UCSD-AML1 (cell line): ENCODE results near the gene DNAH17.

Source experiments
- DNase-seq: peaks from one replicate; lab custom pipeline; 2025; ENCODE audit not compliant: unreplicated experiment; lab: John Stamatoyannopoulos, UW

DNAH17 gene

GRCh38 chr17:78416791-78417530, 160.2 kb downstream of the DNAH17 start:
- DNase-seq = no peak

- DNase-seq = peak; percentile 65
Measured at GRCh38 chr17:78415821-78416711, 161.1 kb downstream of the DNAH17 start.

GRCh38 chr17:78414178-78415162, 162.7 kb downstream of the DNAH17 start:
- no peak for DNase-seq

GRCh38 chr17:78412403-78412802, 164.8 kb downstream of the DNAH17 start:
- no peak for DNase-seq

- DNase-seq = no peak
Measured at GRCh38 chr17:78411241-78411857, 165.8 kb downstream of the DNAH17 start.

- no peak for DNase-seq
Measured at GRCh38 chr17:78409191-78409928, 167.8 kb downstream of the DNAH17 start.

- no peak for DNase-seq
Measured at GRCh38 chr17:78408476-78409050, 168.6 kb downstream of the DNAH17 start.

GRCh38 chr17:78407387-78408000, 169.7 kb downstream of the DNAH17 start:
- DNase-seq = no peak

- DNase-seq = no peak
Measured at GRCh38 chr17:78406920-78407319, 170.3 kb downstream of the DNAH17 start.

- no peak for DNase-seq
Measured at GRCh38 chr17:78406396-78406795, 170.8 kb downstream of the DNAH17 start.

GRCh38 chr17:78403822-78404221, 173.4 kb downstream of the DNAH17 start:
- DNase-seq = no peak

GRCh38 chr17:78401891-78402290, 175.3 kb downstream of the DNAH17 start:
- DNase-seq = no peak

GRCh38 chr17:78401246-78401645, 175.9 kb downstream of the DNAH17 start:
- DNase-seq = no peak

- no peak for DNase-seq
Measured at GRCh38 chr17:78400581-78401240, 176.5 kb downstream of the DNAH17 start.

GRCh38 chr17:78399693-78400144, 177.5 kb downstream of the DNAH17 start:
- no peak for DNase-seq

GRCh38 chr17:78399028-78399692, 178.0 kb downstream of the DNAH17 start:
- DNase-seq = no peak

GRCh38 chr17:78398390-78398789, 178.8 kb downstream of the DNAH17 start:
- no peak for DNase-seq

GRCh38 chr17:78397681-78398101, 179.5 kb downstream of the DNAH17 start:
- no peak for DNase-seq
